ENCODE results near the gene SVOPL. TPM values are rescaled to one million over a fixed set of nuclear protein-coding genes. Genes with fewer than 3 reads are reported as not detected.

The SVOPL gene
- total and polyA plus RNA-seq, 9 of the 15 experiments (the other 6 are each of a cell fraction or from before 2014, with no cell fraction given): 0.13 to 0.42 (median 0.20) TPM; not detected in 6

DNA sequence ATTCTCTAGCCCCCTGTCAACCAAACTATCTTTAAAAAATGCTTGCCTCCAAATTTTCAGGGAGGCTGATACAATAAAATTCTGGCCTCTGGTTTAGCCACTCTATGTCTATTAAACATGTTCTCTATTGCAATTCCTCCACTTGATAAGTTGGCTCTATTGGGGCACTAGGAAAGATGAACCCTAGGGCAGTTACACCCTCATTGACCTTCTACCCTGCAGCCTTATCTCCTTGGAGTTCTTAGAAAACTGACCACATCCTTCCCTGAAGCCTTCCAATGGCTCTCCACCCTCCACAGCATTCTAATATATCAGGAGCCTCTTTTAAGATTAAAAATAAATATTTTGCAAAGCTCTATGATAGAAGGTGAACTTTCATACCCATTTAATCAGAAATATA lies 30.6 kb downstream of the SVOPL start (continued):
- TF ChIP-seq, protein P1, sequence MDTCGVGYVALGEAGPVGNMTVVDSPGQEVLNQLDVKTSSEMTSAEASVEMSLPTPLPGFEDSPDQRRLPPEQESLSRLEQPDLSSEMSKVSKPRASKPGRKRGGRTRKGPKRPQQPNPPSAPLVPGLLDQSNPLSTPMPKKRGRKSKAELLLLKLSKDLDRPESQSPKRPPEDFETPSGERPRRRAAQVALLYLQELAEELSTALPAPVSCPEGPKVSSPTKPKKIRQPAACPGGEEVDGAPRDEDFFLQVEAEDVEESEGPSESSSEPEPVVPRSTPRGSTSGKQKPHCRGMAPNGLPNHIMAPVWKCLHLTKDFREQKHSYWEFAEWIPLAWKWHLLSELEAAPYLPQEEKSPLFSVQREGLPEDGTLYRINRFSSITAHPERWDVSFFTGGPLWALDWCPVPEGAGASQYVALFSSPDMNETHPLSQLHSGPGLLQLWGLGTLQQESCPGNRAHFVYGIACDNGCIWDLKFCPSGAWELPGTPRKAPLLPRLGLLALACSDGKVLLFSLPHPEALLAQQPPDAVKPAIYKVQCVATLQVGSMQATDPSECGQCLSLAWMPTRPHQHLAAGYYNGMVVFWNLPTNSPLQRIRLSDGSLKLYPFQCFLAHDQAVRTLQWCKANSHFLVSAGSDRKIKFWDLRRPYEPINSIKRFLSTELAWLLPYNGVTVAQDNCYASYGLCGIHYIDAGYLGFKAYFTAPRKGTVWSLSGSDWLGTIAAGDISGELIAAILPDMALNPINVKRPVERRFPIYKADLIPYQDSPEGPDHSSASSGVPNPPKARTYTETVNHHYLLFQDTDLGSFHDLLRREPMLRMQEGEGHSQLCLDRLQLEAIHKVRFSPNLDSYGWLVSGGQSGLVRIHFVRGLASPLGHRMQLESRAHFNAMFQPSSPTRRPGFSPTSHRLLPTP (IDR thresholded peaks at IDR 0.05; ENCODE audit: borderline replicate concordance, extremely low read depth, insufficient read length): no peak
- no peak for TF ChIP-seq ZNF316 (IDR thresholded peaks at IDR 0.05)
- no peak for TF ChIP-seq ATF1 (CRISPR knock-in tag; IDR thresholded peaks at IDR 0.05)
- TF ChIP-seq ATF1 (tag; IDR thresholded peaks at IDR 0.05): no peak
- TF ChIP-seq, protein P2, sequence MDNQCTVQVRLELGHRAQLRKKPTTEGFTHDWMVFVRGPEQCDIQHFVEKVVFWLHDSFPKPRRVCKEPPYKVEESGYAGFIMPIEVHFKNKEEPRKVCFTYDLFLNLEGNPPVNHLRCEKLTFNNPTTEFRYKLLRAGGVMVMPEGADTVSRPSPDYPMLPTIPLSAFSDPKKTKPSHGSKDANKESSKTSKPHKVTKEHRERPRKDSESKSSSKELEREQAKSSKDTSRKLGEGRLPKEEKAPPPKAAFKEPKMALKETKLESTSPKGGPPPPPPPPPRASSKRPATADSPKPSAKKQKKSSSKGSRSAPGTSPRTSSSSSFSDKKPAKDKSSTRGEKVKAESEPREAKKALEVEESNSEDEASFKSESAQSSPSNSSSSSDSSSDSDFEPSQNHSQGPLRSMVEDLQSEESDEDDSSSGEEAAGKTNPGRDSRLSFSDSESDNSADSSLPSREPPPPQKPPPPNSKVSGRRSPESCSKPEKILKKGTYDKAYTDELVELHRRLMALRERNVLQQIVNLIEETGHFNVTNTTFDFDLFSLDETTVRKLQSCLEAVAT (IDR thresholded peaks at IDR 0.05): no peak
- no peak for TF ChIP-seq FOXJ3 (CRISPR knock-in tag; IDR thresholded peaks at IDR 0.05)
- TF ChIP-seq ARID2 (IDR thresholded peaks at IDR 0.05): no peak
- TF ChIP-seq, protein P3, sequence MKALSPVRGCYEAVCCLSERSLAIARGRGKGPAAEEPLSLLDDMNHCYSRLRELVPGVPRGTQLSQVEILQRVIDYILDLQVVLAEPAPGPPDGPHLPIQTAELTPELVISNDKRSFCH (CRISPR knock-in tag; IDR thresholded peaks at IDR 0.05): no peak
- TF ChIP-seq, protein P3 (tag; IDR thresholded peaks at IDR 0.05): peak; percentile 87
- peak; percentile 32; the same call in 1 of the 2 replicates for TF ChIP-seq ZNF445 (CRISPR knock-in tag; IDR thresholded peaks at IDR 0.05; ENCODE audit: low read depth)
- TF ChIP-seq CHD4 (IDR thresholded peaks at IDR 0.05; ENCODE audit: insufficient read depth, insufficient replicate concordance, low read depth, low read length, poor library complexity, severe bottlenecking): no peak
- TF ChIP-seq FOSL1 (tag; conservative IDR thresholded peaks at IDR 0.05): peak; percentile 53
- TF ChIP-seq SRSF9 (IDR thresholded peaks at IDR 0.05; ENCODE audit: borderline replicate concordance, low read depth, low read length): no peak
- no peak for TF ChIP-seq NCOA1 (IDR thresholded peaks at IDR 0.05; ENCODE audit: low read depth)
- TF ChIP-seq, protein P4, sequence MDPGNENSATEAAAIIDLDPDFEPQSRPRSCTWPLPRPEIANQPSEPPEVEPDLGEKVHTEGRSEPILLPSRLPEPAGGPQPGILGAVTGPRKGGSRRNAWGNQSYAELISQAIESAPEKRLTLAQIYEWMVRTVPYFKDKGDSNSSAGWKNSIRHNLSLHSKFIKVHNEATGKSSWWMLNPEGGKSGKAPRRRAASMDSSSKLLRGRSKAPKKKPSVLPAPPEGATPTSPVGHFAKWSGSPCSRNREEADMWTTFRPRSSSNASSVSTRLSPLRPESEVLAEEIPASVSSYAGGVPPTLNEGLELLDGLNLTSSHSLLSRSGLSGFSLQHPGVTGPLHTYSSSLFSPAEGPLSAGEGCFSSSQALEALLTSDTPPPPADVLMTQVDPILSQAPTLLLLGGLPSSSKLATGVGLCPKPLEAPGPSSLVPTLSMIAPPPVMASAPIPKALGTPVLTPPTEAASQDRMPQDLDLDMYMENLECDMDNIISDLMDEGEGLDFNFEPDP (CRISPR knock-in tag; IDR thresholded peaks at IDR 0.05): no peak
- TF ChIP-seq, protein P5, sequence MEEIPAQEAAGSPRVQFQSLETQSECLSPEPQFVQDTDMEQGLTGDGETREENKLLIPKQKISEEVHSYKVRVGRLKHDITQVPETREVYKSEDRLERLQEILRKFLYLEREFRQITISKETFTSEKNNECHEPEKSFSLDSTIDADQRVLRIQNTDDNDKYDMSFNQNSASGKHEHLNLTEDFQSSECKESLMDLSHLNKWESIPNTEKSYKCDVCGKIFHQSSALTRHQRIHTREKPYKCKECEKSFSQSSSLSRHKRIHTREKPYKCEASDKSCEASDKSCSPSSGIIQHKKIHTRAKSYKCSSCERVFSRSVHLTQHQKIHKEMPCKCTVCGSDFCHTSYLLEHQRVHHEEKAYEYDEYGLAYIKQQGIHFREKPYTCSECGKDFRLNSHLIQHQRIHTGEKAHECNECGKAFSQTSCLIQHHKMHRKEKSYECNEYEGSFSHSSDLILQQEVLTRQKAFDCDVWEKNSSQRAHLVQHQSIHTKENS (CRISPR knock-in tag; IDR thresholded peaks at IDR 0.05): no peak
- TF ChIP-seq, protein P6, sequence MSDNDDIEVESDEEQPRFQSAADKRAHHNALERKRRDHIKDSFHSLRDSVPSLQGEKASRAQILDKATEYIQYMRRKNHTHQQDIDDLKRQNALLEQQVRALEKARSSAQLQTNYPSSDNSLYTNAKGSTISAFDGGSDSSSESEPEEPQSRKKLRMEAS (CRISPR knock-in tag; IDR thresholded peaks at IDR 0.05): no peak
- no peak for TF ChIP-seq ARID1B (IDR thresholded peaks at IDR 0.05)
- no peak for TF ChIP-seq ZNF212 (CRISPR knock-in tag; IDR thresholded peaks at IDR 0.05)
- 0 out of 4 replicates have a peak, but pooled peaks of 1 of the 2 experiments have one; percentile 25 for TF ChIP-seq RCOR1 (IDR thresholded peaks at IDR 0.05; ENCODE audit: borderline replicate concordance in 1 of 2, low read depth in 2 of 2, low read length in 2 of 2)
- TF ChIP-seq ZBTB1 (CRISPR knock-in tag; IDR thresholded peaks at IDR 0.05; ENCODE audit: borderline replicate concordance, low read depth): no peak
- TF ChIP-seq RBBP5 (IDR thresholded peaks at IDR 0.05; ENCODE audit: borderline replicate concordance, insufficient read depth, low read length, poor library complexity, severe bottlenecking): no peak

All from K562 (cell line).